GM21447 (cell line): ENCODE measurements around the gene CDR2.
"Not testable (repeated sequence)": the region's sequence is repeated elsewhere in the genome, so short reads cannot be mapped to it uniquely, and the experiment has no call there.

Source experiments
- ATAC-seq: cut with Tn5 transposase; IDR thresholded peaks from one replicate; pipeline ENCODE4 v1.9.1; 2021; ENCODE audit not compliant: unreplicated experiment

CDR2 gene

GRCh38 chr16:22374311-22375116 is at the start of gene CDR2:
CDR2 (minus strand) TSS chr16:22374619; CDS start chr16:22374309, 310 bp downstream.
- ATAC-seq = peak; percentile 87

- ATAC-seq = no peak
Measured at GRCh38 chr16:22423716-22424115, 49.3 kb upstream of the CDR2 start.

- ATAC-seq = no peak
Measured at GRCh38 chr16:22421136-22421535, 46.7 kb upstream of the CDR2 start.

- ATAC-seq = no peak
Measured at GRCh38 chr16:22420606-22421135, 46.3 kb upstream of the CDR2 start.

GRCh38 chr16:22419908-22420307 is 45.5 kb upstream of the CDR2 start:
- ATAC-seq = no peak

- ATAC-seq = no peak
Measured at GRCh38 chr16:22418826-22419225, 44.4 kb upstream of the CDR2 start.

- ATAC-seq = not testable (repeated sequence)
Measured at GRCh38 chr16:22417798-22418197, 43.4 kb upstream of the CDR2 start.

- ATAC-seq = no peak
Measured at GRCh38 chr16:22417019-22417418, 42.6 kb upstream of the CDR2 start.

- ATAC-seq = no peak
Measured at GRCh38 chr16:22413819-22414218, 39.4 kb upstream of the CDR2 start.

- no peak for ATAC-seq
Measured at GRCh38 chr16:22407486-22407885, 33.1 kb upstream of the CDR2 start.

- ATAC-seq = no peak
Measured at GRCh38 chr16:22402191-22402590, 27.8 kb upstream of the CDR2 start.

- no peak for ATAC-seq
Measured at GRCh38 chr16:22400900-22401299, 26.5 kb upstream of the CDR2 start.

GRCh38 chr16:22397931-22398330 is 23.5 kb upstream of the CDR2 start:
- ATAC-seq = no peak

GRCh38 chr16:22397464-22397863 is 23.0 kb upstream of the CDR2 start:
- no peak for ATAC-seq

GRCh38 chr16:22395960-22396359 is 21.5 kb upstream of the CDR2 start:
- no peak for ATAC-seq

- no peak for ATAC-seq
Measured at GRCh38 chr16:22394121-22394520, 19.7 kb upstream of the CDR2 start.

GRCh38 chr16:22388101-22388644 is 13.8 kb upstream of the CDR2 start:
- no peak for ATAC-seq

GRCh38 chr16:22386976-22387375 is 12.6 kb upstream of the CDR2 start:
- ATAC-seq = no peak

GRCh38 chr16:22385196-22385595 is 10.8 kb upstream of the CDR2 start:
- no peak for ATAC-seq

GRCh38 chr16:22383827-22384226 is 9.4 kb upstream of the CDR2 start:
- no peak for ATAC-seq

- ATAC-seq = no peak
Measured at GRCh38 chr16:22381392-22381791, 7.0 kb upstream of the CDR2 start.

- ATAC-seq = no peak
Measured at GRCh38 chr16:22380529-22380928, 6.1 kb upstream of the CDR2 start.
